Spleen (tissue), 11 donors: Measurements from ENCODE around the gene CCDC93. TPM values are rescaled to one million over a fixed set of nuclear protein-coding genes. Genes with fewer than 3 reads are reported as not detected.

Experiments used
- DNase-seq: peaks from one replicate; pipeline ENCODE4 v3.0.0-alpha.2; 2020
- H3K27ac ChIP-seq, 8 donors: fragments of 200-600 bp; sonication (generic) in 7 of 8; 1 replicate in 4 of 8; 2 replicates in 4 of 8; pipeline versions ENCODE4 v1.5.0 to v1.8.0; 2016 to 2021; ENCODE audit warnings: inconsistent platforms in 4 of 8, mild to moderate bottlenecking in 4 of 8, moderate library complexity in 1 of 8
- H3K27me3 ChIP-seq, 7 donors: fragments of 200-600 bp; sonication (generic) in 6 of 7; replicated peaks in 1 of 7; 1 replicate in 4 of 7; 2 replicates in 3 of 7; pipeline versions ENCODE4 v1.5.0 to v1.8.0; 2016 to 2021; ENCODE audit warnings: inconsistent platforms in 3 of 7, mild to moderate bottlenecking in 1 of 7
- H3K36me3 ChIP-seq, 6 donors: fragments of 200-600 bp; sonication (generic) in 5 of 6; 1 replicate in 4 of 6; 2 replicates in 2 of 6; pipeline versions ENCODE4 v1.5.0 to v1.8.0; 2016 to 2021; ENCODE audit warnings: inconsistent platforms in 2 of 6
- H3K4me1 ChIP-seq, 6 donors: fragments of 200-600 bp; sonication (generic) in 5 of 6; 1 replicate in 3 of 6; 2 replicates in 3 of 6; pipeline versions ENCODE4 v1.5.0 to v1.8.0; 2016 to 2021; ENCODE audit warnings: inconsistent platforms in 3 of 6
- H3K4me3 ChIP-seq, 8 donors: fragments of 200-600 bp; sonication (generic) in 7 of 8; 1 replicate in 4 of 8; 2 replicates in 4 of 8; pipeline versions ENCODE4 v1.5.0 to v1.8.0; 2016 to 2021; ENCODE audit warnings: inconsistent platforms in 4 of 8, mild to moderate bottlenecking in 4 of 8, moderate library complexity in 2 of 8
- H3K9me3 ChIP-seq, 8 donors: fragments of 200-600 bp; sonication (generic) in 7 of 8; 1 replicate in 4 of 8; 2 replicates in 4 of 8; pipeline versions ENCODE4 v1.5.0 to v1.8.0; 2016 to 2021; ENCODE audit warnings: inconsistent platforms in 4 of 8
- POLR2A ChIP-seq, 3 donors: fragments of 450-650 bp; IDR thresholded peaks; one replicate each; pipeline ENCODE4 v1.5.1; 2017; ENCODE audit warnings: antibody characterized with exemption in 3 of 3, mild to moderate bottlenecking in 1 of 3
- POLR2AphosphoS5 ChIP-seq, 3 donors: sonication (generic); formaldehyde crosslinking; IDR thresholded peaks; one replicate each; pipeline ENCODE4 v1.5.1; 2017; ENCODE audit warnings: antibody characterized with exemption in 3 of 3
- WGBS, 5 donors: extraction: QIAGEN DNeasy Blood & Tissue Kit in 3 of 5; methylation state at CpG; one replicate each; pipeline versions ENCODE4 v1.1.5 to v1.1.7; 2013 to 2018; 5-methylcytosine and 5-hydroxymethylcytosine counted together
- intact Hi-C: fragments of 100-400 bp; cut with DNase I; formaldehyde crosslinking; loops from one replicate; pipeline ENCODE4 v1.15.0; 2023; ENCODE audit warnings: low total_unique reads
- polyA plus RNA-seq, 3 donors: library from polyadenylated mRNA; stranded (reverse); fragments of 200-250 nt; gene quantifications; one replicate each; pipeline ENCODE4 v1.2.1, GENCODE V29; 2013
- total RNA-seq, 7 donors: library from RNA; depleted of rRNA in 3 of 7; stranded (reverse); fragments of >200 nt in 3 of 7; fragmentation: NEBNext Ultra II Directional in 4 of 7; extraction: Animal tissue kit (Norgen Biotek cat#: 25700) in 4 of 7; gene quantifications; one replicate each; pipeline versions ENCODE4 v1.1.0 to v1.2.1, GENCODE V29; 2016 to 2021
- TF ChIP-seq, protein P1 (sequence below), 11 experiments: fragments of 200-600 bp in 7 of 11; fragments of 450-650 bp in 4 of 11; sonication (generic) in 4 of 11; IDR thresholded peaks in 8 of 11; conservative IDR thresholded peaks in 3 of 11; 1 replicate in 7 of 11; 2 replicates in 4 of 11; pipeline versions ENCODE4 v1.4.0 to v1.8.0; 2016 to 2021; ENCODE audit warnings: antibody characterized with exemption in 11 of 11, inconsistent platforms in 4 of 11, mild to moderate bottlenecking in 1 of 11
- donor health status: healthy with polysubstance abuse.
- donor health status: DM: no; HTN: no; CAD: no; lungs with moderate emphysema.
- donor health status: DM: no; HTN: no; CAD: no.
- donor health status: Bipolar disorder and iron deficiency.
- donor health status: healthy.
- donor health status: DM: no; HTN: no; CAD: no.
- donor health status: DM: yes; HTN: yes; CAD: no.

CCDC93 gene
- total and polyA plus RNA-seq, 10 donors, result 4.3 to 80.3 (median 42.4) TPM

DNA sequence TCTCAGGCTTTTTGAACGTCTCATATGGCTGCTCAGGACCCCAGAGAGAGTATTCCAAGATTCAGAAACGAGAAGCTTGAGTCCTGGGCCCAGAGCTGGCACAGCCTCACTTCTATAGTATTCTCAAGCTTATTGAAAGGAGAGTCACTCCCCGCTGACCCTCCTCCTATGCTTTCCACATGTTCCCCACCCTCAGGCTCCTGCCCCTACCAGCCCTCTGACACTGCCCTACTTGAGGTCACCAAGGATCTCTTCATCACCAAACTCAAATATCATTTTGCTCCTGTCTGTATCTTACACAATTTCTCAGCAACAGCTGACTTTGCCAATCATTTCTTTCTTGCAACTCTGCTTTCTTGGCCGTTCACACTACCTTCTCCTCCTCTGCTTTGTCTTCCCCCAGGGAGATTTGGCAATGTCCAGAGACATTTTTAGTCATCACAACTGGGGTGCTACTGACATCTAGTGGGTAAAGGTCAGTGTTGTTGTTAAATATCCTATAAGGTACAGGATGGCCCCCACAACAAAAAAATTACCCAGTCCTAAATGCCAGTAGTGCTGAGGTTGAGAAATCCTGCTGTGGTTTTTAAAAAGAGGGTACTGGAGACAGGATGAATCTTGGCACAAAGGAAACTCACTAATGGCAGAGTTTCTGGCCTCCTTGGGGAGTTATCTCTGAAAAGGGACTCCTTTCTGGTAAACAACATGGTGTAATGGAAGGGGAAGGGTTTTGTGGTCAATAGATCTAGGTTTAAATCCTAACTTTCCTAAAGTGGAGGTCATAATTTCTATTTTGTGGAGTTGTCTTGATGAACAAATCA, 47.5 kb upstream of the CCDC93 start:
- H3K4me3 ChIP-seq, result no peak overlapping the region
- peak overlapping the region in 1 of 8 donors; percentile 70 for H3K27ac ChIP-seq
- no peaks in the 10 kb centered on the region for H3K36me3 ChIP-seq
- intact Hi-C loops, result no loop called here
- 69 to 84% (median 76%) methylated on average over 4 of the region's 4 CpGs for WGBS, 5 donors
- H3K9me3 ChIP-seq, result no peaks in the 10 kb centered on the region
- TF ChIP-seq, protein P1, sequence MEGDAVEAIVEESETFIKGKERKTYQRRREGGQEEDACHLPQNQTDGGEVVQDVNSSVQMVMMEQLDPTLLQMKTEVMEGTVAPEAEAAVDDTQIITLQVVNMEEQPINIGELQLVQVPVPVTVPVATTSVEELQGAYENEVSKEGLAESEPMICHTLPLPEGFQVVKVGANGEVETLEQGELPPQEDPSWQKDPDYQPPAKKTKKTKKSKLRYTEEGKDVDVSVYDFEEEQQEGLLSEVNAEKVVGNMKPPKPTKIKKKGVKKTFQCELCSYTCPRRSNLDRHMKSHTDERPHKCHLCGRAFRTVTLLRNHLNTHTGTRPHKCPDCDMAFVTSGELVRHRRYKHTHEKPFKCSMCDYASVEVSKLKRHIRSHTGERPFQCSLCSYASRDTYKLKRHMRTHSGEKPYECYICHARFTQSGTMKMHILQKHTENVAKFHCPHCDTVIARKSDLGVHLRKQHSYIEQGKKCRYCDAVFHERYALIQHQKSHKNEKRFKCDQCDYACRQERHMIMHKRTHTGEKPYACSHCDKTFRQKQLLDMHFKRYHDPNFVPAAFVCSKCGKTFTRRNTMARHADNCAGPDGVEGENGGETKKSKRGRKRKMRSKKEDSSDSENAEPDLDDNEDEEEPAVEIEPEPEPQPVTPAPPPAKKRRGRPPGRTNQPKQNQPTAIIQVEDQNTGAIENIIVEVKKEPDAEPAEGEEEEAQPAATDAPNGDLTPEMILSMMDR (IDR thresholded peaks at IDR 0.05 in 8 of 11, conservative IDR thresholded peaks at IDR 0.05 in 3 of 11), result peak in 10 of 11 experiments; percentile 12 to 58 (median 37)
- TF ChIP-seq POLR2AphosphoS5 (IDR thresholded peaks at IDR 0.05) (no peak), POLR2A (IDR thresholded peaks at IDR 0.05) (no peak)
- peaks cover 0 to 38% (median 15%) of the 10 kb centered on the region in 6 donors for H3K4me1 ChIP-seq
- no peak for DNase-seq
- peaks cover 0 to 4% (median 0%) of the 10 kb centered on the region in 7 donors for H3K27me3 ChIP-seq

DNA sequence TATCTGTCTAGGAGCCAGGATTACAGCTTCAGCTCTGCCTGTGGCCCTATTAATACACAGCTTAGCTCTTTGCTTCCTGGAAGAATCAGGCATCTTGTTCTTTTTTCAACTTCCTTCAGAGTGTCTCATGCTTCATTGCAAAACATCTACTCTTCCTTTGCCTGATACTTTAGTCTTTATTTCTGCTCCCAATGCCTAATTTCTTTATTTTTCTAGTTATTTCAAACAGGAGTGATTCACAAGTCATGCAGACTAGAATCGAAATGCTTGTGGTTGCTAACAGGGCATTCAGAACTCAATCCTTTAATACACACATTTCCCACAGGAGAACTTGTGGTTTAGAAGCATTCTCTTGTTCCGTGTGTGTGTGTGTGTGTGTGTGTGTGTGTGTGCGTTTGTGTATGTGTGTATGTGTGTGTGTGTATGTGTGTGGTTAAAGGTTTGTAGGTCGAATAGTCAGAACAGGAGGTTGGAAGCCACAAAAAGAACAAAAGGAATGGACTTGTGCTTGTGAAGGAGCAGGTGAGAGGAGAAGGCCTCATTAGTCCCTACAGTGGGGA, 46.1 kb upstream of the CCDC93 start:
- Histone ChIP-seq H3K4me1 (peaks cover 0 to 52% (median 26%) of the 10 kb centered on the region in 6 donors), H3K27me3 (no peaks in the 10 kb centered on the region), H3K4me3 (no peak overlapping the region), H3K36me3 (no peaks in the 10 kb centered on the region), H3K27ac (peak overlapping the region in 6 of 8 donors; percentile 5 to 70 (median 30)), H3K9me3 (no peaks in the 10 kb centered on the region)
- no peak for TF ChIP-seq POLR2A (IDR thresholded peaks at IDR 0.05)
- no peak for TF ChIP-seq POLR2AphosphoS5 (IDR thresholded peaks at IDR 0.05)
- TF ChIP-seq, protein P1 (IDR thresholded peaks at IDR 0.05 in 8 of 11, conservative IDR thresholded peaks at IDR 0.05 in 3 of 11), result no peak
- WGBS, 5 donors, result 12 to 40% (median 30%) methylated on average over 4 of the region's 4 CpGs
- intact Hi-C loops, result no loop called here
- no peak for DNase-seq

DNA sequence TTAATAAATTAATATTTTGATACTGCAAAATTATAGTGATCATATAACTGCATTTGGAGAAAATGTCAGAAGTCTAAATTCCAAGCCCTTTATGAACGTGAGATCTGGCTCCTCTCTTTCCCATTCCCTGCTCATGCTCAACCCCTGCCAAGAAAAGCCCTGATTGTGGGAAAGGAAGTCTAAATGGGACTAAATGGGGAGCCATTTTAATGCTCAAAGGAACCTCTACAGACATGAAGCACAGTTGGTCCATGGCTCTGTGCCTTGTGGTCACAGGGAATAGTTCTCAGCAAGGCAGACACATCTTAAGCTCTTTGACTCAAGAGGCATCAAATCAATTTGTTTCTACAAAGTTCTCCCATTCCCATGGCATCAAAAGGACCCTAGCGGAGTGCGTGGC, 45.1 kb upstream of the CCDC93 start:
- intact Hi-C loops, result no loop called here
- H3K36me3 ChIP-seq, result no peaks in the 10 kb centered on the region
- H3K9me3 ChIP-seq, result no peaks in the 10 kb centered on the region
- peaks cover 0 to 58% (median 29%) of the 10 kb centered on the region in 6 donors for H3K4me1 ChIP-seq
- no peaks in the 10 kb centered on the region for H3K27me3 ChIP-seq
- 71 to 98% (median 94%) methylated on average over 3 of the region's 3 CpGs for WGBS, 5 donors
- no peak overlapping the region for H3K4me3 ChIP-seq
- no peak for DNase-seq
- no peak for TF ChIP-seq POLR2AphosphoS5 (IDR thresholded peaks at IDR 0.05)
- TF ChIP-seq, protein P1 (IDR thresholded peaks at IDR 0.05 in 8 of 11, conservative IDR thresholded peaks at IDR 0.05 in 3 of 11), result no peak
- no peak for TF ChIP-seq POLR2A (IDR thresholded peaks at IDR 0.05)
- H3K27ac ChIP-seq, result no peak overlapping the region

DNA sequence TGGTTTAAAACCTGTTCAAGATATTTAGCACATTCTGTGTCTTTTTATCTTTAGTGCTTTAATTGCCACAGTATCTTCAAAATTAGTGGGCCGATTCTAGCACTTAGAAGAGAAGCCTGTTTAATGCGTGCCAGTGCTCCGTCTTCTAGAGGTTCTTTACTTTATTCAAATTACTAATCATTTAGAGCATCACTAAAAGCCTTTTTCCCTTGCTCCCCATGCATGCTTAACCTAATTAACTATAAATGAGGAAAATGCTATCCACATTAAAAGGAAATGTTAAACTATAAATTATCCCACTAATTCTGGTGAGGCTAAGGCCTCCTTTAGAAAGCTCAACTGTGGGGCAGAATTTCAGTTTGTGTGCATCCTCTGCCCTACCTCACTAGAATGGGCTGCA, 42.9 kb upstream of the CCDC93 start:
- 92 to 96% (median 95%) methylated on average over 3 of the region's 3 CpGs for WGBS, 5 donors
- no peak for DNase-seq
- H3K36me3 ChIP-seq, result no peaks in the 10 kb centered on the region
- H3K4me3 ChIP-seq, result no peak overlapping the region
- H3K4me1 ChIP-seq, result peaks cover 0 to 58% (median 29%) of the 10 kb centered on the region in 6 donors
- H3K27me3 ChIP-seq, result no peaks in the 10 kb centered on the region
- H3K9me3 ChIP-seq, result no peaks in the 10 kb centered on the region
- intact Hi-C loops, result no loop called here
- peak overlapping the region in 5 of 8 donors; percentile 56 to 79 (median 74) for H3K27ac ChIP-seq
- TF ChIP-seq POLR2A (IDR thresholded peaks at IDR 0.05), result no peak
- TF ChIP-seq POLR2AphosphoS5 (IDR thresholded peaks at IDR 0.05), result no peak
- TF ChIP-seq, protein P1 (IDR thresholded peaks at IDR 0.05 in 8 of 11, conservative IDR thresholded peaks at IDR 0.05 in 3 of 11), result no peak
